Vagina (tissue), 2 donors: ENCODE data around the gene TGFBR3.

Source experiments
- CTCF ChIP-seq, 3 experiments: fragments of 450-650 bp in 2 of 3; fragments of 200-600 bp in 1 of 3; sonication (generic) in 1 of 3; IDR thresholded peaks; one replicate each; pipeline ENCODE4 v1.5.1; 2017 to 2019; ENCODE audit warnings: antibody characterized with exemption in 3 of 3, mild to moderate bottlenecking in 2 of 3, moderate library complexity in 2 of 3
- POLR2A ChIP-seq, 2 donors: fragments of 450-650 bp; IDR thresholded peaks; one replicate each; pipeline ENCODE4 v1.6.1; 2017; ENCODE audit warnings: antibody characterized with exemption in 2 of 2, mild to moderate bottlenecking in 2 of 2, moderate library complexity in 2 of 2

DNA sequence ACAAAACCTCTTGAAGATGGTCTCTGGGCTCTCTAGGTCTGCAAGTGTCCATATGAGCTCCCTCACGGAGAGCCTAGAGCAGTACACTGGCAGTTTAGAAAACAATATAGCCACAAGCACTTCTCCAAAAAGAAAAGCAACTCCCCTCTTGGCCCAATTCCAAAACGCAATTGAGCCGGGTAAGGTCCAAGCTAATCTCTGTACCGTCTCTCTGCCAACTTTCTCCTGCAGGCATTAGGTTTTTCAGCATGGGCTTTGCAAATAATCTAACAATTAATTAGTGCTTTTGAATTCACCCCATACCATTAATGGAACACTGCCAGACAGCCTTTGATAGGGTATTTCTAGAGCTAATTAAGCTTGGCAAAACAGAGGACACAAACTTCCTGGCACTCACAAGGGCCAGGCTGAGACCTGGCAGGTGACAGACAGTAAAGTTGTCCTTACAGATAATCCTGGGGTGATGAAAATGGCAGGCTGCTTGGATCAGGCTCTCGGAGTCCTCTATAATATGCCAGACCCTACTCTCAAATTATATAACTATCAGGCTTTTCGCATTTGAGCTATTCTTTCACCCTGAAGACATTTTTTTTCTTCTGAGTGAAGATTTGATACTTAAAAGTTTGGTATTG, 39.8 kb downstream of the TGFBR3 start:
- no peak for TF ChIP-seq CTCF (IDR thresholded peaks at IDR 0.05)
- TF ChIP-seq POLR2A (IDR thresholded peaks at IDR 0.05) = no peak
